HG03565 (cell line): ENCODE measurements around the gene TMEM135.
"Not testable (repeated sequence)": the region's sequence is repeated elsewhere in the genome, so short reads cannot be mapped to it uniquely, and the experiment has no call there.

ENCODE experiments used
- ATAC-seq: cut with Tn5 transposase; IDR thresholded peaks from one replicate; pipeline ENCODE4 v1.9.1; 2021; ENCODE audit warnings: mild to moderate bottlenecking, moderate library complexity; ENCODE audit not compliant: unreplicated experiment

Gene TMEM135

GRCh38 chr11:87076260-87076783 lies 38.6 kb downstream of the TMEM135 start:
- ATAC-seq = no peak

GRCh38 chr11:87076874-87077429 lies 39.2 kb downstream of the TMEM135 start:
- ATAC-seq = no peak

- peak; percentile 63 for ATAC-seq
Measured at GRCh38 chr11:87081358-87081757, 43.6 kb downstream of the TMEM135 start.

- ATAC-seq = no peak
Measured at GRCh38 chr11:87082590-87082989, 44.9 kb downstream of the TMEM135 start.

- ATAC-seq = no peak
Measured at GRCh38 chr11:87083029-87083428, 45.3 kb downstream of the TMEM135 start.

- ATAC-seq = no peak
Measured at GRCh38 chr11:87092159-87092558, 54.4 kb downstream of the TMEM135 start.

GRCh38 chr11:87092567-87092966 lies 54.8 kb downstream of the TMEM135 start:
- ATAC-seq = no peak

GRCh38 chr11:87097582-87097981 lies 59.8 kb downstream of the TMEM135 start:
- ATAC-seq = peak; percentile 93

- ATAC-seq = no peak
Measured at GRCh38 chr11:87101956-87102580, 64.3 kb downstream of the TMEM135 start.

GRCh38 chr11:87105826-87106225 lies 68.1 kb downstream of the TMEM135 start:
- not testable (repeated sequence) for ATAC-seq

- not testable (repeated sequence) for ATAC-seq
Measured at GRCh38 chr11:87107379-87107778, 69.6 kb downstream of the TMEM135 start.

- ATAC-seq = no peak
Measured at GRCh38 chr11:87110443-87111131, 72.9 kb downstream of the TMEM135 start.

- no peak for ATAC-seq
Measured at GRCh38 chr11:87114093-87114492, 76.4 kb downstream of the TMEM135 start.

- ATAC-seq = no peak
Measured at GRCh38 chr11:87116185-87116584, 78.5 kb downstream of the TMEM135 start.

- no peak for ATAC-seq
Measured at GRCh38 chr11:87120937-87121336, 83.2 kb downstream of the TMEM135 start.

- ATAC-seq = no peak
Measured at GRCh38 chr11:87122852-87123251, 85.1 kb downstream of the TMEM135 start.

- no peak for ATAC-seq
Measured at GRCh38 chr11:87125257-87125656, 87.5 kb downstream of the TMEM135 start.

GRCh38 chr11:87127101-87127500 lies 89.4 kb downstream of the TMEM135 start:
- ATAC-seq = no peak

GRCh38 chr11:87128372-87128771 lies 90.6 kb downstream of the TMEM135 start:
- ATAC-seq = no peak

- no peak for ATAC-seq
Measured at GRCh38 chr11:87134524-87135106, 96.9 kb downstream of the TMEM135 start.

- ATAC-seq = no peak
Measured at GRCh38 chr11:87136236-87136635, 98.5 kb downstream of the TMEM135 start.

- ATAC-seq = no peak
Measured at GRCh38 chr11:87137711-87138110, 100.0 kb downstream of the TMEM135 start.
